Measurements from ENCODE around the gene FMN1. TPM values are rescaled to one million over a fixed set of nuclear protein-coding genes. Genes with fewer than 3 reads are reported as not detected.

FMN1 gene
- polyA plus RNA-seq, 1 donor from 2014 or later: 0.40 TPM

DNA sequence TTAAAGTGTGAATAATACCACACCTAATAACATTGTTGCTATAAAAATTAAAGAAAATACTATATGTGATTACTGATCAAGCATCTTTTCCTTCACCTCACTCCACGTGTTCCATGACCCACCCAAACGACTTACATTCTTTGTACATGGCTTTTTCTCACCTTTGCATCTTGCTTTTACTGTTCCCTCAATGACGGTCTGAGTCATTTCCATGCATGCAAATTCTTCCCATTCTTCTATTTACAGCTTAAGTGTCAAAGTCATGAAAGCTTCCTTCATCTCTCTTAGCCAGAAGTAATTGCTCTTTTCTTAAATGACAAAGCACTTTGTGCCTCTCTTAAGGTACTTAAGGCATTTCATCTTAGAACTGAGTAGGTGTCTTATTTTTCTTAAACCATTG lies 412.7 kb downstream of the FMN1 start:
- no peaks in the 10 kb centered on the region for H3K9me2 ChIP-seq (ENCODE audit: insufficient read depth, low read length)
- H3K4me3 ChIP-seq (ENCODE audit: low read length): no peak overlapping the region
- no peaks in the 10 kb centered on the region for H3K79me2 ChIP-seq (replicated peaks; ENCODE audit: insufficient read depth, low read length)
- H3K9me3 ChIP-seq (ENCODE audit: low read length): peaks cover 12% of the 10 kb centered on the region
- H3K9ac ChIP-seq (ENCODE audit: low read length): no peak overlapping the region
- no peaks in the 10 kb centered on the region for H3K36me3 ChIP-seq (ENCODE audit: insufficient read depth, low read length)
- TF ChIP-seq RAD21 (conservative IDR thresholded peaks at IDR 0.05): no peak
- TF ChIP-seq CTCF (IDR thresholded peaks at IDR 0.05; ENCODE audit: poor library complexity, severe bottlenecking): no peak
- TF ChIP-seq EP300 (conservative IDR thresholded peaks at IDR 0.05; ENCODE audit: poor library complexity, severe bottlenecking): no peak
- TF ChIP-seq SMC3 (conservative IDR thresholded peaks at IDR 0.05; ENCODE audit: poor library complexity): no peak
- no peak for TF ChIP-seq MXI1 (conservative IDR thresholded peaks at IDR 0.05; ENCODE audit: poor library complexity, severe bottlenecking)
- no peak for TF ChIP-seq TAF1 (IDR thresholded peaks at IDR 0.05; ENCODE audit: low read depth)
- no peak for TF ChIP-seq REST (IDR thresholded peaks at IDR 0.05; ENCODE audit: borderline replicate concordance)
- TF ChIP-seq POLR2AphosphoS5 (IDR thresholded peaks at IDR 0.05): no peak
- TF ChIP-seq EZH2 (IDR thresholded peaks at IDR 0.05; ENCODE audit: borderline replicate concordance, insufficient read depth, low read length, poor library complexity, severe bottlenecking): no peak
- H2AFZ ChIP-seq (ENCODE audit: low read depth, low read length): no peak overlapping the region
- H3K27ac ChIP-seq (ENCODE audit: low read length): no peak overlapping the region
- no peak overlapping the region for H3K4me2 ChIP-seq (ENCODE audit: low read length)
- H3F3A ChIP-seq (ENCODE audit: insufficient read depth, low read length, poor library complexity, severe bottlenecking): no peaks in the 10 kb centered on the region
- H4K20me1 ChIP-seq (ENCODE audit: insufficient read depth): no peaks in the 10 kb centered on the region
- H3K27me3 ChIP-seq (ENCODE audit: insufficient read depth, low read depth, low read length): no peaks in the 10 kb centered on the region

GRCh38 chr15:32778391-32779176 lies 415.9 kb downstream of the FMN1 start:
- Histone ChIP-seq H3K27ac (ENCODE audit: low read length) (no peak overlapping the region), H4K20me1 (ENCODE audit: insufficient read depth) (no peaks in the 10 kb centered on the region)

More at GRCh38 chr15:32778391-32779176, 415.9 kb downstream of the FMN1 start:
- no peak overlapping the region for H2AFZ ChIP-seq (ENCODE audit: low read depth, low read length)
- no peaks in the 10 kb centered on the region for H3K79me2 ChIP-seq (replicated peaks; ENCODE audit: insufficient read depth, low read length)
- no peak overlapping the region for H3K9ac ChIP-seq (ENCODE audit: low read length)
- no peaks in the 10 kb centered on the region for H3K9me2 ChIP-seq (ENCODE audit: insufficient read depth, low read length)
- H3K9me3 ChIP-seq (ENCODE audit: low read length): peaks cover 12% of the 10 kb centered on the region
- H3K4me2 ChIP-seq (ENCODE audit: low read length): no peak overlapping the region
- H3K27me3 ChIP-seq (ENCODE audit: insufficient read depth, low read depth, low read length): no peaks in the 10 kb centered on the region
- TF ChIP-seq MXI1 (conservative IDR thresholded peaks at IDR 0.05; ENCODE audit: poor library complexity, severe bottlenecking) (no peak), POLR2AphosphoS5 (IDR thresholded peaks at IDR 0.05) (no peak), TAF1 (IDR thresholded peaks at IDR 0.05; ENCODE audit: low read depth) (no peak), CTCF (IDR thresholded peaks at IDR 0.05; ENCODE audit: poor library complexity, severe bottlenecking) (no peak), EZH2 (IDR thresholded peaks at IDR 0.05; ENCODE audit: borderline replicate concordance, insufficient read depth, low read length, poor library complexity, severe bottlenecking) (no peak), SMC3 (conservative IDR thresholded peaks at IDR 0.05; ENCODE audit: poor library complexity) (no peak), RAD21 (conservative IDR thresholded peaks at IDR 0.05) (no peak), REST (IDR thresholded peaks at IDR 0.05; ENCODE audit: borderline replicate concordance) (no peak), EP300 (conservative IDR thresholded peaks at IDR 0.05; ENCODE audit: poor library complexity, severe bottlenecking) (no peak)
- no peaks in the 10 kb centered on the region for H3F3A ChIP-seq (ENCODE audit: insufficient read depth, low read length, poor library complexity, severe bottlenecking)
- H3K4me3 ChIP-seq (ENCODE audit: low read length): no peak overlapping the region
- H3K36me3 ChIP-seq (ENCODE audit: insufficient read depth, low read length): no peaks in the 10 kb centered on the region
